Stimulated activated CD4-positive, alpha-beta T cell treated with anti-CD3 and anti-CD28 coated beads, Interleukin-12 subunit alpha, Interleukin-12 subunit beta, amount 100 ng/mL, for 4 hours (primary cell): ENCODE results near the gene DHRS4L2.
A peak's percentile ranks its signal among the peaks of the same experiment; 100 is the strongest.
"Not testable (repeated sequence)": the region's sequence is repeated elsewhere in the genome, so short reads cannot be mapped to it uniquely, and the experiment has no call there.

Experiments
- DNase-seq: peaks from one replicate; pipeline ENCODE4 v3.0.0-alpha.2; 2020

DHRS4L2 gene

DNA sequence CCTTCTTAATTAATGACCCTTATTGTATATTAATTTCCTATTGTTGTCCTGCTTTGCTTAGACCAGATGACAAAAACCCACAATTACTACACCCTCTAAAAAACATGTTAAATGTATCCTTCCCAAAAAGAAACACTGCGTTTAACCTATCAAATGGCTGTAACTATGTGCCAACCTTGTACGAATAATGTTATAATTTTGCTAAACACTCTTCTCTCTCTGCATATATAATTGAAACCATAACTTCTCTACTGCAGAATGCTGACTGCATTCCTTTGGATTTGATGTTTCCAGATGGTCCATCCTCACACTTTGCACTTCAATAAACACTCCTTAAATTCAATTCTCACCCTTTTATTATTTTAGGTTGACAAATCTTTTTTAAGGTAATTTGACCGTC, 31.8 kb downstream of the DHRS4L2 start:
- DNase-seq, result not testable (repeated sequence)

DNA sequence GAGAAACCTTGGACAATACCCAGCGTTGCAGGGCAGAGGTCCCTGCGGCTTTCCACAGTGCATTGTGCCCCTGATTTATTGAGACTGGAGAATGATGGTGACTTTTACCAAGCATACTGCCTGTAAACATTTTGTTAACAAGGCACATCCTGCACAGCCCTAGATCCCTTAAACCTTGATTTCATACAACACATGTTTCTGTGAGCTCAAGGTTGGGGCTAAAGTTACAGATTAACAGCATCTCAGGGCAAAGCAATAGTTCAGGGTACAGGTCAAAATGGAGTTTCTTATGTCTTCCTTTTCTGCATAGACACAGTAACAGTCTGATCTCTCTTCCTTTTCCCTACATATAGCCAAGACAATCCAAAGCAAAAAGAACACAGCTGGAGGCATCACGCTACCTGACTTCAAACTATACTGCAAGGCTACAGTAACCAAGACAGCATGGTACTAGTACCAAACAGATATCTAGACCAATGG, 36.2 kb downstream of the DHRS4L2 start:
- DNase-seq, result not testable (repeated sequence)

DNA sequence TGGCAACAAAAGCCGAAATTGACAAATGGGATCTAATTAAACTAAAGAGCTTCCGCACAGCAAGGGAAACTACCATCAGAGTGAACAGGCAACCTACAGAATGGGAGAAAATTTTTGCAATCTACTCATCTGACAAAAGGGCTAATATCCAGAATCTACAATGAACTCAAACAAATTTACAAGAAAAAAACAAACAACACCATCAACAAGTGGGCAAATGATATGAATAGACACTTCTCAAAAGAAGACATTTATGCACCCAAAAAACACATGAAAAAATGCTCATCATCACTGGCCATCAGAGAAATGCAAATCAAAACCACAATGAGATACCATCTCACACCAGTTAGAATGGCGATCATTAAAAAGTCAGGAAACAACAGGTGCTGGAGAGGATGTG, 41.0 kb downstream of the DHRS4L2 start:
- not testable (repeated sequence) for DNase-seq

DNA sequence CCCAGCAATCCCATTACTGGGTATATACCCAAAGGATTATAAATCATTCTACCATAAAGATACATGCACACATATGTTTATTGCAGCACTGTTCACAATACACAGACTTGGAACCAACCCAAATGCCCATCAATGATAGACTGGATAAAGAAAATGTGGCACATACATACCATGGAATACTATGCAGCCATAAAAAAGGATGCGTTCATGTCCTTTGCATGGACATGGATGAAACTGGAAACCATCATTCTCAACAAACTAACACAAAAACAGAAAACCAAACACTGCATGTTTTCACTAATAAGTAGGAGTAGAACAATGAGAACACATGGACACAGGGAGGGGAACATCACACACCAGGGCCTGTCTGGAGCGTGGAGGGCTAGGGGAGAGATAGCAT, 42.6 kb downstream of the DHRS4L2 start:
- not testable (repeated sequence) for DNase-seq

DNA sequence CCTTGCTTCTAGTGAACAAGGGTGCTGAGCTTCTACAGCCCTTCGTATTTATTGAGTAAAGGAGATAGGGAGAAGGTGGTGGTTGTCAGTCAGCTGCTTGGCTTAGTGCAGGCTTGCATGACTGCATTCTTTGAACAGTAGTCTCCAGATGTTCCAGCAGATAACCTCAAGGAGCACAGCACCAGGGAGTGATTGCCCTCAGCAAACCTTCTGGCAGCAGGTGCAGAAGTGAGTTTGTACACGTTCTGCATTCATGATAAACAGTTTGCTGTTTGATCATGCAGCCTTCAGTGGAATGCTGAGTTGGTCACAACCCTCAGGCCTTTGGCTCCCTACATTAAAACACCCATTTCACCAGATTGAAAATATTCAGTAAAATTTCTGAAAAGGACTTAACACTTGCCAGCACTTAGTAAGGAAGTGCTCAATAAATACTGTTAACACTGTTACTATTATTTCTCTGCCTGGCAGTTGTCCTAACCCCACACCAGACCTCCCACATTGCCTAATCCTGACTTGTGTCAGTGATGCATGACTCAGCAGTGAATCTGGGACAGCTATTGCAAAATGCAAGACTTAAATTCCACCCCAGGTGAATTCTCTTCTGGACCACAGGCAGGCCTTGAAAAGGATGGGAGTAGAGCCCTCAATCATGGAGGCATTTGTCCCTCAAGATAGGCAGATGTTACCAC, 44.1 kb downstream of the DHRS4L2 start:
- DNase-seq, result no peak

DNA sequence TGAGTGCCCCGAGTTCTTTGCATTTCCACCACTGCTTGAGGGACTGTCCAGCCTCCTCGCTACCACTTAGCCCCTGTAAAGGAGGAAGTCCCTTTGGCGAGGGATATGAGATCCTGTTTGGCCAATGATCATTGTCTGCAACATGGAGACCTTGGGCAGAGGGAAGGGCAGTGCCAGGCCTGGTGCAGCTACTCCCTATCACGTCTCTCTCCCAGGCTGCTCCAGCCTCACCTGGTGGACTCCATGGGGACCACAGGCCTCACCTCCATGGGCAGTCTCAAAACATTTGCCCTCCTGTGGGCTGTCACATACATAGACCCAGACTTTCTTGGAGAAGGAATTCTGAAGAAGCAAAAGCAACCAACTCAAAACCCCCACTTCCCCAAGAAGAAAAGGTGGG, 47.0 kb downstream of the DHRS4L2 start:
- not testable (repeated sequence) for DNase-seq

DNA sequence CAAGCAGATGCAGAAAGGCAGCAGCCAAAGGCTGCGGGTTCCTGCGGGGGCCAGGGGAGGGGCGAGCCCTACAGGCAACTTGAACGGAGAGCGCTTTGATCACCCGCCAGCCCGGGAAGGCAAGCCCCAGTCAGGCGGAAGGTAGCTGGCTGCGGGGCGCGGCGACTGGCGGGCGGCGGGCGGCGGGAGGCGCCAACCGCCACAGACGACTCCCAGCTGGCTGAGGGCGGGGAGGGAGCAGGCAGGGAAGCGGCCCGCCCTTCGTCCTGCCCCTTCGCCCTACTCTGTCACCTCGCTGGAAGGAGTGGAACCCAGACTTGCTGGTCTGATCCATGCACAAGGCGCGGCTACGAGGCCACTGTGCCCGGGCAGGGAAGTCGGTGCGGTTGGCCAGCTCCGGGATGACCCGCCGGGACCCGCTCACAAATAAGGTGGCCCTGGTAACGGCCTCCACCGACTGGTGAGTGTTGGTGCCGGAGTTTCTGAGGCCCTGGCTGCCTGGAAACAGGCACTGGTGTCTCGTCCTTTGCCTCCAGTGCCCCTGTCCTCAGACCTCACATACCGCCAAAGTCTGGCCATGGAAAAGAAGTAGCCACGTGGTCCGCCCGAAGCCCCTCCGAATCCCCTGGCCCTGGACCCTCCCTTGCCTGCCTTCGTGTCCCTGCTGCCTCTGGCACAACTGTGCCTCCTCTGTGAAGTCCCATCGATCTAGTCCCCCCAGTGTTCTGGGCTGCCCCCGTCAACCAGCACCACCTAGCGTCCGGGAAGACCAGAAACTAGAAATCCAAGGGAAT, 47.6 kb downstream of the DHRS4L2 start:
- peak; percentile 59 for DNase-seq

DNA sequence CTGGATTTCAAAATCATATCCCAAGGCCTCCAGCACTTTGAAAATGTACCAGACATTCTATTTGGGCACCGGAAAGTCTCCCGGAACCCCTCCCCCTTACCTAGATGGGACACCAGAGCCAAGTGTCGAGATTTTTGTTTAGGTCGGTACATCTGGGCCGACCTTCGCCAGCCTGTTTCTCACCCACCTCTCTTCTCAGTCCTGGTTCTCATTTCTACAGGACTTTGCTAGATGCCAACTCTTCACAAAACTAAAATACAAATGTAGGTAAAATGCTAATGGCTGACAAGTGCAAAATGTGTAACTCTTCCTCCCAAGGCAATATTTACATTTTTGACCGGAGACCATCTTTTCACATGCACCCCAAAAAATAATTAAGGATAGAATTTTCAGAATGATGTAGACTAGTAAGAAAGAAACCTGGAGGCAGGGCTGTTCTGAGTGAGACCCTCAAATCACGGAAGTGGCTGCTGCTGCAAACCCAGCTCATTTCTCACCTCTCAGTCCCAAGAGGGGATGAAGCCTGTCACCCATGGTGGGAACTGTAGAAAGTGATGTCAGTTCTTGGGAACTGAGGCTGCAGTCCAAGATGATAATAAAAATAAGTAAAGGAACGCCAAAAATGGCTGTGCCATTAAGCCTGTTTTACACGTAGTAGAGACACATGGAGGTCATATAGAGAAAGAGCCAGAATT, 48.4 kb downstream of the DHRS4L2 start:
- DNase-seq, result not testable (repeated sequence)

DNA sequence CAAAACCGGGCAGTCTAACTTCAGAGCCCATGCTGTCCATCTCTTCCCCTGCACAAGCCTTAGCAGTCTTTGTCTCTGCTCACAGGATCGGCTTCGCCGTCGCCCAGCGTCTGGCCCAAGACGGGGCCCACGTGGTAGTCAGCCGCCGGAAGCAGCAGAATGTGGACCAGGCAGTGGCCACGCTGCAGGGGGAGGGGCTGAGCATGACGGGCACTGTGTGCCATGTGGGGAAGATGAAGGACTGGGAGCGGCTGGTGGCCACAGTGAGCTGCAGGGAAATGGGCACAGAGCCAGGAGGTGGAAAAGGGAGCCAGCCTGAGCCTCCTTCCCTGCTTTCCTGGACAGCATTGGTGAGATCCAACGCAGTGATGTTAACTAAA, 48.9 kb downstream of the DHRS4L2 start:
- no peak for DNase-seq

DNA sequence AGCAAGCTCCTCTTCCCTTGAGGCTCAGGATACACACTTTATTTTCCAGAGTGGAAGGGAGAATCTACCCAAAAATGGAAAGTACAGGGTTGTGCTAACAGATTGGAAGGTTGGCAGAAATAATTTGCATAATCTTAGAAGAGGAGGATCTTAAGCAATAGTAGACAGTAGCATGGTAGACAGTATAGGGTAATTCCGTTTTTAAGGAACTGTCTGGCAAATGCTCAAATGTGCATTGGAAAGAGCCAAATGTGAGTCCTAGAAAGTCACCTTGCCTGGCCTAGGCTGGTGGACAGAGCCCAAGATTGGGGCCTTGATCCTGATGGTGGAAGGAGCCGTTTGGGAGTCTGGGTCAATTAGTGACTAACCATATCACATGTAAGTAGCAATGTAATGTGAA, 50.0 kb downstream of the DHRS4L2 start:
- DNase-seq, result no peak

DNA sequence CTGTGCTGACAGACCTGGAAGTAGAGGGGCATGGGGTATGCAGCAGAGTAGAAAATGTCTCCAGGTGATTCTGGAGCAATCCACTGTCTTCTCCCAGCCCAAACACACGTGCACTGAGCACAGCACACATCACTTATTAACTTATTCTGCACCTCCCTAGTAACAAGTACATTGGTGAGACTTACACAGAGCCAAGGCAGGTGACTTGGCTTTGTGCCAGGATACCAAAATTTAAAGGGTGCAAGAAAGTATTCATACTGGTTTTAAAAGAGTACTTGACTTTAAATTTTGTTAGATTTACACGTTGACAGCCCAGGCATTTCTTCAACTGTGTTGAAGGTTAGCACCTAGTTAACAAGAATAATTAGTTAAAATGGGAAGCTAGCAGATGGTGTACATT, 52.0 kb downstream of the DHRS4L2 start:
- DNase-seq, result no peak

DNA sequence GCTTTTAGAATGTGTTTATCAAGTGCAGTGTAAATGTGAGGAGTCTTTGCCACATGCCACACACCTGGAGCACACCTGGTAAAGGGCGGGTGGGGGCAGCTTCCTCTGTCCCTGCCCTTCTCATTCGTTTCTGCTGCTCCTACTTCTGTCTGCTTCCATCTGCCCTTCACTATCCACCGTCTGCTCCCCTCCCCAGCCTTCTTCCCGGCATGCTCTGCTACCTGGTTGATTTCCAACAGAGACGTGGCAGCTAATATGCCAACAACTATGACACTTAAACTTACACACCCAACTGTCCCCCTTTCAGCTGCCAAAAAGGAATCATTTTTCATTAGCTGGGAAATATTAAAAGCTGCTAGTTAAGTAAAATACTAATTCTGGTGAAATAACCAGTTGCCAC, 54.0 kb downstream of the DHRS4L2 start:
- no peak for DNase-seq

DNA sequence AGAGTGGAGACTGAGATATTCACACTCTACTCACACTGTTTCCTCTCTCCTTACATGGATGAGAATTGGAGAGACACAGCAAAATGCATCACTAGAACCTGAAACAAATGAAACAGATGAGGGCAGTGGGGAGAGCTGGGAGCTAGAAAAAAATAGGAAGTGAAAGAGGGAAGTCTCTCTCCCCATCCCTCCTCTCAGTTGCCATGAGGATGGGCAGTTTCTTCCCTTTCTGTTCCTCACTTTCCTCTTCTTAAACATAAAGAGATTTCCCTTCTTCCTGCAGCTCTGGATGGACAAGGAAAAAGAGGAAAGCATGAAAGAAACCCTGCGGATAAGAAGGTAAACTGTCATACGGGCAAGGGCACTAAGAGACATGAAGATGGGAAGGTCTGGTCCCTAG, 60.3 kb downstream of the DHRS4L2 start:
- DNase-seq, result not testable (repeated sequence)

DNA sequence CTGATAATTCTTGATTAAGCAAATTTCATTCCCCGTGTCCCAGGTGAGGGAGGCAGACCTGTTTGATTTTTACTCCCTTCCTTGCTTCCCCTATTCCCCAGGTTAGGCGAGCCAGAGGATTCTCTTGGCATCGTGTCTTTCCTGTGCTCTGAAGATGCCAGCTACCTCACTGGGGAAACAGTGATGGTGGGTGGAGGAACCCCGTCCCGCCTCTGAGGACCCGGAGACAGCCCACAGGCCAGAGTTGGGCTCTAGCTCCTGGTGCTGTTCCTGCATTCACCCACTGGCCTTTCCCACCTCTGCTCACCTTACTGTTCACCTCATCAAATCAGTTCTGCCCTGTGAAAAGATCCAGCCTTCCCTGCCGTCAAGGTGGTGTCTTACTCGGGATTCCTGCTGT, 62.0 kb downstream of the DHRS4L2 start:
- DNase-seq, result not testable (repeated sequence)

DNA sequence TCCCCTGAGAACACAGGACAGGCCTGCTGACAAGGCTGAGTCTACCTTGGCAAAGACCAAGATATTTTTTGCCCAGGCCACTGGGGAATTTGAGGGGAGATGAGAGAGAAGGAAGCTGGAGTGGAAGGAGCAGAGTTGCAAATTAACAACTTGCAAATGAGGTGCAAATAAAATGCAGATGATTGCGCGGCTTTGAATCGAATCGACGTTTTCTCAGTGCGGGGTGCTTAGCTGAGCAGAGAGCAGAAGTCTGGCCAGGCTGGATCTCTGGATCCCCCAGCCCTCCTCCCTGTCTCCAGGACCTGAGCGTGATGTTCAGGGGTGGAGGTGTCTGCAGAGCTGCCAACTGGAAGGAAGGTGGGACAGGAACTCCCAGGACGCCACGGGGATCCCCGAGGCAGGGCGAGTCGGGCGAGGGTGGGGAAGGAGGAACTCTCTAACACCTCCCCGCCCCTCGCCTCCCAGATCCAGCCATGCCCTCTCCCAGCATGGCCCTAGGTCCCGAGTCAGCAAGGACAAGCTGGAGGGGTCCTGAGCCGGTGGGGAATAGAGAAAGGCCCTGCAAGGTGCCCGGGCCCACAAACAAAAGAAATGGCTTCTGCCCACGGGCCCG, 62.6 kb downstream of the DHRS4L2 start:
- DNase-seq, result no peak

DNA sequence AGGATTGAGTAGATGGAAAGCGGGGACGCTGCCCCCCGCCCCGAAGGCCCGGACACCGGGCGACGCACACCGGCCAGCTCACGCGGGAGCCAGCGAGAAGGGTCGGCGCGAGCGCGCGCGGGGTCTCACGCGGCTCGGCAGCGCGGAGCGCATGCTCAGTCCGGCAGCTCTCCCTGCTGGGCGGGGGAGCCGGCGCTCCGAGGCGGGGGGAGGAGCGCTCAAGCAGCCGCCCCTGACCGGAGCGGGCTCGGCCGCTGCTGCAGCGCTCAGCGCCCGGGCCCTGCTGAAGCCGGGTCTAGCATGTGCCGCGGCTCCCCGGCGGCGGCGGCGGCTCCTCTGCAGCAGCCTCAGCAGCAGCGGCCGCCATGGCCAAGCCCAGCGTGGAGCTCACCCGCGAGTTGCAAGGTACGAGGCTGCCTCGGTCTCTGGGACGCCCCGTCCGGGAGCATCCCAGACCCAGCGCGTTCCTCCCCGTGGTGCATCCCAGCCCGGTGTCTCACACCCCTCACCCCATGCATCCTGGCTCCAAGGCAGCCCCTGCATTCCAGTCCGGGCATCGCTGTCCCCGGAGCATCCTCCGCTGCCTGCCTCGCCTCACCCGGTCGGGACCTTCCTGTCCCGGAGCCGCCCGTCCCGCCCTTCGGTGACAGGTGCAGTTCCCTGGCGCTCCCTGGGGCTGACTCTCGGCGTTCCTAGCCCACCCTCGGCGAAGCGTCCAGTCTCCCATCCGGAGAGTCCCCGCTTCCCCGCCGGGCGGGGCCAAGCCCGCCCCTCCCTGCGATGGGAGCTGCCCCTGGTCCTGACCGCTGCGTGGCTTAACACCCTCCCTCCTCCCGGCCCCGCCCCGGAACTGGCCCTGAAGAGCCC, 63.3 kb downstream of the DHRS4L2 start, which contains the start of gene CARMIL3:
TSS of gene CARMIL3 (plus strand) at position 221 of the 867 bp plus-strand sequence. CDS start at position 366, 145 bp downstream.
- DNase-seq, result peak; percentile 59

DNA sequence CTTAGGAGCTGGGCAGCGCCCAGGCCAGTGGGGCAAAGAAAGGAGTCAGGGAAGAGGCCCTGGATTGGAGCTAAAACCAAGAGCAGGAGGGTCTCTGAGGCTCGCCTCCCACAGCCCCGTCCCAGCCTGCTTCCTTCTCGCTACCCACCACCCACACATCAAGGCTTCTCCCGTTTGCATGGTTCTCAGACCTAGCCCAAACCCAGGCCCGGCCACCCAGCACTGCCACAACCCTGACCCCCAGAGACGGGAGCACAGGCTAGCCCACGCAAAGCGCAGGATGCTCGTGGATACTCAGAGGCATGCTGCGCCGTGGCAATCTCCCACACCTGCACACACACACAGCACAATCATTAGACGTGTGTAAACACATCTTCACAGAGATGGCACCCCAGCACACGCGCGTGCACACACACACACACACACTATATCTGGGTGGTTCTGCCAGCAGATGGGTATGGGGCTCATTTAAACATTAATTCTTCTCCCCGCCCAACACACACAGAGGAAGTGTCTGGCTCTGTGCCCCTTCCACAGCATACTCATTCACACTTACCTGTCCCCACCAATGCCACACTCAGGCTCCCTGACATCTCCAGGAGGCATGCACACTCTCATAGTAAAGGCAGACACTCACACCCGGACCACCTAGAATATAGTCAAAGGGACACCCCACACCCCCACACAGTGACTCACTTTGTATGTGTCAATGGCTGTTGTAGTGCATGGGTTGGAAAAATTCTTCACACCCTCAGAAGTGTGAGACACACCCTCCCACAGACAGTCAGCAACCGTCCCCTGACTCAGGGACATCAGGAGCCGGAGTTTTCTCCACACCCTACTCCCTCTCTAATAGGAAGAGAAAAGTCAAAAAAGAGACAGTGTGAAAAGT, 64.2 kb downstream of the DHRS4L2 start:
- peak; percentile 51 for DNase-seq

DNA sequence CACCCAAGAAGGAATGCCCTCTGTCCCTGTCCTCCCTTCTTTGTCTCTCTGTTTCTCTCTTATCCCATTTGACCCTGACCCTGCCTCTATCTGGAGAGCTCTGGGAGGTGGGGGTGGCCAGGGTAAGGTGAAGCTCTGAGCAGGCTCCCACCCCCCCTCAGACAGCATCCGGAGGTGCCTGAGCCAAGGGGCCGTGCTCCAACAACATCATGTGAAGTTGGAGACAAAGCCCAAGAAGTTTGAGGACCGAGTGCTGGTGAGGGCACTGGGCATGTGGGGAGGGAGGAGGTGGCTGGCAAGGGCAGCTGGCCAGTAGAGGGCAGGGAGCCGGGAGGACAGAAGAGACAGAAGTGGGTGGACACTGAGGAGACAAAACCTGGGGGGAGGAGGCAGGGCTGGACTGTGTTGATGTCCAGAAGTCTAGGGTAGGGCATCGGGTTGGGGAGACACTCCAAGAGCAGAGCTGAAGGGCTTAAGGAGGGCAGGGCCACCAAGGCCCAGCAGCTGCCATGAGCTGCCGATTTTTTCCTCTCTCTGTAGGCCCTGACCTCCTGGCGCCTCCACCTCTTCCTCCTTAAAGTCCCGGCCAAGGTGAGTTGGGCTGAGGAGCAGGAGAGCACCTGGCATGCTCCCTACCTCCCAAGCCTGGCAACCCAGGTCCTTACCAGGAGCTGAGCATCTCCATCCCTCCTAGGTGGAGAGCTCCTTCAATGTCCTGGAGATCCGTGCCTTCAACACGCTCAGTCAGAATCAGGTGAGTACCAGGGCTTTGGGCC, 65.0 kb downstream of the DHRS4L2 start:
- DNase-seq, result no peak

DNA sequence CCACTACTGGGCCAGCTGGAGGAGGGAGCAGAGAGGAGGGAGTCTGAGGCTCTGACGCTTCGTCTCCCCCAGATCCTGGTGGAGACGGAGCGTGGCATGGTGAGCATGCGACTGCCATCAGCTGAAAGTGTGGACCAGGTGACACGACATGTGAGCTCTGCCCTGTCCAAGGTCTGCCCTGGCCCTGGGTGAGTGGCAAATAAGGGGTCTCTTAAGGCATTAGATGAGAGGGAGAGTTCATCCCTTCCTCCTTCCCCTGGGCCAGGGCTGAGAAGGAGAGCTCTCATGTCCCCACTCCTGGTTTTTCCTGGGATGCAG, 65.6 kb downstream of the DHRS4L2 start:
- no peak for DNase-seq

DNA sequence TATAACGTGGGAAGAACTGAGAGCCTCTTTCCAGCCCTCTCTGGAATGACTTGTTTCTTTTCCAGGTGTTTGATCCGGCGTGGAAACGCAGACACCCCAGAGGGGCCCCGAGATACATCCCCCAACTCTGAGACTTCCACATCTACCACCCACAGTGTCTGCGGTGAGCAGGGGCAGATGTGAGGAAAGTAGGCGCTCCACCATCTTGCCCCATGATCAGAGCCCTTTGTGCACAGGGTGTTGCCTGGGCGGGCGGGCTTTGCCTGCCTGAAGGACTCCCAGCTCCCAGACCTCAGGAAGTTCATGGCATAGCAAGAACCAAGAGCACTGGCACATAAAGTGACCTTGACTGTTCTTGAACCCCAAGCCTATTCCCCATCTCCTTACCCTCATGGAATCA, 65.9 kb downstream of the DHRS4L2 start:
- no peak for DNase-seq
